Measurements from ENCODE around the gene FEM1A. TPM values are rescaled to one million over a fixed set of nuclear protein-coding genes. Genes with fewer than 3 reads are reported as not detected.

The FEM1A gene
- total and polyA plus RNA-seq, 9 of the 15 experiments (the other 6 are each of a cell fraction or from before 2014, with no cell fraction given) = 0.08 to 19.0 (median 6.8) TPM

GRCh38 chr19:4844348-4845179 lies 53.0 kb downstream of the FEM1A start (continued):
- 0 out of 2 replicates have a peak, but pooled peaks have one; percentile 54 for TF ChIP-seq PTBP1 (IDR thresholded peaks at IDR 0.05; ENCODE audit: low read depth, low read length)
- peak; percentile 83 for TF ChIP-seq BCOR (IDR thresholded peaks at IDR 0.05)
- TF ChIP-seq, protein P1, sequence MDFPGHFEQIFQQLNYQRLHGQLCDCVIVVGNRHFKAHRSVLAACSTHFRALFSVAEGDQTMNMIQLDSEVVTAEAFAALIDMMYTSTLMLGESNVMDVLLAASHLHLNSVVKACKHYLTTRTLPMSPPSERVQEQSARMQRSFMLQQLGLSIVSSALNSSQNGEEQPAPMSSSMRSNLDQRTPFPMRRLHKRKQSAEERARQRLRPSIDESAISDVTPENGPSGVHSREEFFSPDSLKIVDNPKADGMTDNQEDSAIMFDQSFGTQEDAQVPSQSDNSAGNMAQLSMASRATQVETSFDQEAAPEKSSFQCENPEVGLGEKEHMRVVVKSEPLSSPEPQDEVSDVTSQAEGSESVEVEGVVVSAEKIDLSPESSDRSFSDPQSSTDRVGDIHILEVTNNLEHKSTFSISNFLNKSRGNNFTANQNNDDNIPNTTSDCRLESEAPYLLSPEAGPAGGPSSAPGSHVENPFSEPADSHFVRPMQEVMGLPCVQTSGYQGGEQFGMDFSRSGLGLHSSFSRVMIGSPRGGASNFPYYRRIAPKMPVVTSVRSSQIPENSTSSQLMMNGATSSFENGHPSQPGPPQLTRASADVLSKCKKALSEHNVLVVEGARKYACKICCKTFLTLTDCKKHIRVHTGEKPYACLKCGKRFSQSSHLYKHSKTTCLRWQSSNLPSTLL (IDR thresholded peaks at IDR 0.05) = no peak
- TF ChIP-seq, protein P2, sequence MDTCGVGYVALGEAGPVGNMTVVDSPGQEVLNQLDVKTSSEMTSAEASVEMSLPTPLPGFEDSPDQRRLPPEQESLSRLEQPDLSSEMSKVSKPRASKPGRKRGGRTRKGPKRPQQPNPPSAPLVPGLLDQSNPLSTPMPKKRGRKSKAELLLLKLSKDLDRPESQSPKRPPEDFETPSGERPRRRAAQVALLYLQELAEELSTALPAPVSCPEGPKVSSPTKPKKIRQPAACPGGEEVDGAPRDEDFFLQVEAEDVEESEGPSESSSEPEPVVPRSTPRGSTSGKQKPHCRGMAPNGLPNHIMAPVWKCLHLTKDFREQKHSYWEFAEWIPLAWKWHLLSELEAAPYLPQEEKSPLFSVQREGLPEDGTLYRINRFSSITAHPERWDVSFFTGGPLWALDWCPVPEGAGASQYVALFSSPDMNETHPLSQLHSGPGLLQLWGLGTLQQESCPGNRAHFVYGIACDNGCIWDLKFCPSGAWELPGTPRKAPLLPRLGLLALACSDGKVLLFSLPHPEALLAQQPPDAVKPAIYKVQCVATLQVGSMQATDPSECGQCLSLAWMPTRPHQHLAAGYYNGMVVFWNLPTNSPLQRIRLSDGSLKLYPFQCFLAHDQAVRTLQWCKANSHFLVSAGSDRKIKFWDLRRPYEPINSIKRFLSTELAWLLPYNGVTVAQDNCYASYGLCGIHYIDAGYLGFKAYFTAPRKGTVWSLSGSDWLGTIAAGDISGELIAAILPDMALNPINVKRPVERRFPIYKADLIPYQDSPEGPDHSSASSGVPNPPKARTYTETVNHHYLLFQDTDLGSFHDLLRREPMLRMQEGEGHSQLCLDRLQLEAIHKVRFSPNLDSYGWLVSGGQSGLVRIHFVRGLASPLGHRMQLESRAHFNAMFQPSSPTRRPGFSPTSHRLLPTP (IDR thresholded peaks at IDR 0.05; ENCODE audit: borderline replicate concordance, extremely low read depth, insufficient read length) = no peak
- no peak for TF ChIP-seq ZNF766 (CRISPR knock-in tag; conservative IDR thresholded peaks at IDR 0.05)
- no peak for TF ChIP-seq CREB3 (tag; conservative IDR thresholded peaks at IDR 0.05; ENCODE audit: low read depth)
- TF ChIP-seq POLR2H (tag; IDR thresholded peaks at IDR 0.05; ENCODE audit: low read depth) = no peak
- TF ChIP-seq YBX1 (IDR thresholded peaks at IDR 0.05) = no peak
- TF ChIP-seq NR0B1 (IDR thresholded peaks at IDR 0.05; ENCODE audit: partially characterized antibody) = no peak
- TF ChIP-seq ZC3H8 (IDR thresholded peaks at IDR 0.05) = no peak
- TF ChIP-seq, protein P3, sequence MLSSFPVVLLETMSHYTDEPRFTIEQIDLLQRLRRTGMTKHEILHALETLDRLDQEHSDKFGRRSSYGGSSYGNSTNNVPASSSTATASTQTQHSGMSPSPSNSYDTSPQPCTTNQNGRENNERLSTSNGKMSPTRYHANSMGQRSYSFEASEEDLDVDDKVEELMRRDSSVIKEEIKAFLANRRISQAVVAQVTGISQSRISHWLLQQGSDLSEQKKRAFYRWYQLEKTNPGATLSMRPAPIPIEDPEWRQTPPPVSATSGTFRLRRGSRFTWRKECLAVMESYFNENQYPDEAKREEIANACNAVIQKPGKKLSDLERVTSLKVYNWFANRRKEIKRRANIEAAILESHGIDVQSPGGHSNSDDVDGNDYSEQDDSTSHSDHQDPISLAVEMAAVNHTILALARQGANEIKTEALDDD (IDR thresholded peaks at IDR 0.05) = no peak
- no peak for TF ChIP-seq E2F5 (CRISPR knock-in tag; IDR thresholded peaks at IDR 0.05)
- no peak for TF ChIP-seq RB1 (IDR thresholded peaks at IDR 0.05; ENCODE audit: low read depth)
- TF ChIP-seq RCOR1 (IDR thresholded peaks at IDR 0.05; ENCODE audit: borderline replicate concordance in 1 of 2, low read depth in 2 of 2, low read length in 2 of 2) = no peak
- TF ChIP-seq CBX3 (IDR thresholded peaks at IDR 0.05; ENCODE audit: borderline replicate concordance in 1 of 2, low read length in 2 of 2) = no peak
- no peak for TF ChIP-seq GTF2E2 (tag; IDR thresholded peaks at IDR 0.05)
- no peak for TF ChIP-seq ATF1 (CRISPR knock-in tag; IDR thresholded peaks at IDR 0.05)
- TF ChIP-seq ATF1 (tag; IDR thresholded peaks at IDR 0.05) = no peak
- TF ChIP-seq MIER1 (IDR thresholded peaks at IDR 0.05; ENCODE audit: low read depth) = no peak
